Neutrophil (primary cell): ENCODE measurements around the gene C1orf174.

Experiments used
- H3K27ac ChIP-seq: fragments of 200-600 bp; sonication (generic); 2 replicates; pipeline ENCODE4 v1.5.1; 2016; ENCODE audit warnings: mild to moderate bottlenecking, moderate library complexity
- H3K27me3 ChIP-seq: fragments of 200-600 bp; sonication (generic); 2 replicates; pipeline ENCODE4 v1.6.0; 2016; ENCODE audit warnings: mild to moderate bottlenecking
- H3K36me3 ChIP-seq: fragments of 200-600 bp; sonication (generic); 2 replicates; pipeline ENCODE4 v1.5.1; 2017
- H3K4me1 ChIP-seq, 2 experiments: fragments of 200-600 bp in 1 of 2; sonication (generic) in 1 of 2; 1 replicate in 1 of 2; 2 replicates in 1 of 2; pipeline versions ENCODE4 v1.5.1 to v1.6.1; 2013 to 2016; ENCODE audit warnings: low read depth in 1 of 2, low read length in 1 of 2, mild to moderate bottlenecking in 1 of 2, moderate library complexity in 1 of 2; ENCODE audit not compliant: control insufficient read depth in 1 of 2, insufficient read depth in 1 of 2
- H3K4me3 ChIP-seq, 2 experiments: fragments of 200-600 bp in 1 of 2; sonication (generic) in 1 of 2; 1 replicate in 1 of 2; 2 replicates in 1 of 2; pipeline ENCODE4 v1.5.1; 2013 to 2016; ENCODE audit warnings: low read depth in 1 of 2, low read length in 1 of 2, mild to moderate bottlenecking in 1 of 2, moderate library complexity in 1 of 2
- H3K9me3 ChIP-seq: fragments of 200-600 bp; sonication (generic); 2 replicates; pipeline ENCODE4 v1.5.1; 2016
- CTCF ChIP-seq: fragments of 200-600 bp; sonication (generic); IDR thresholded peaks from 2 replicates; pipeline ENCODE4 v1.5.1; 2016; ENCODE audit warnings: antibody characterized with exemption

Gene C1orf174

GRCh38 chr1:3943806-3944577 lies 43.9 kb upstream of the C1orf174 start:
- no peak overlapping the region for H3K4me3 ChIP-seq
- no peaks in the 10 kb centered on the region for H3K4me1 ChIP-seq
- no peak overlapping the region for H3K27ac ChIP-seq
- H3K36me3 ChIP-seq: no peaks in the 10 kb centered on the region
- no peak for TF ChIP-seq CTCF
- H3K9me3 ChIP-seq: no peaks in the 10 kb centered on the region
- H3K27me3 ChIP-seq: peaks cover 14% of the 10 kb centered on the region

GRCh38 chr1:3943123-3943431 lies 43.0 kb upstream of the C1orf174 start:
- no peak overlapping the region for H3K4me3 ChIP-seq
- H3K36me3 ChIP-seq: no peaks in the 10 kb centered on the region
- no peaks in the 10 kb centered on the region for H3K9me3 ChIP-seq
- H3K27me3 ChIP-seq: peaks cover 14% of the 10 kb centered on the region
- H3K4me1 ChIP-seq: no peaks in the 10 kb centered on the region
- no peak overlapping the region for H3K27ac ChIP-seq
- no peak for TF ChIP-seq CTCF

GRCh38 chr1:3942416-3943122 lies 42.5 kb upstream of the C1orf174 start:
- Histone ChIP-seq H3K9me3 (no peaks in the 10 kb centered on the region), H3K27me3 (peaks cover 14% of the 10 kb centered on the region)
- no peak for TF ChIP-seq CTCF

GRCh38 chr1:3940754-3941345 lies 40.8 kb upstream of the C1orf174 start:
- Histone ChIP-seq H3K36me3 (no peaks in the 10 kb centered on the region), H3K4me3 (no peak overlapping the region), H3K27ac (no peak overlapping the region), H3K9me3 (no peaks in the 10 kb centered on the region), H3K27me3 (peaks cover 14% of the 10 kb centered on the region), H3K4me1 (no peaks in the 10 kb centered on the region)
- TF ChIP-seq CTCF: no peak

More at GRCh38 chr1:3942416-3943122, 42.5 kb upstream of the C1orf174 start:
- no peak overlapping the region for H3K27ac ChIP-seq
- no peaks in the 10 kb centered on the region for H3K4me1 ChIP-seq
- H3K36me3 ChIP-seq: no peaks in the 10 kb centered on the region
- no peak overlapping the region for H3K4me3 ChIP-seq

- Histone ChIP-seq H3K36me3 (no peaks in the 10 kb centered on the region), H3K9me3 (no peaks in the 10 kb centered on the region), H3K4me3 (no peak overlapping the region), H3K27ac (no peak overlapping the region), H3K27me3 (peaks cover 14% of the 10 kb centered on the region), H3K4me1 (no peaks in the 10 kb centered on the region)
- no peak for TF ChIP-seq CTCF
Measured at GRCh38 chr1:3940081-3940753, 40.1 kb upstream of the C1orf174 start.
